ENCODE results near the gene MRPL18.
A peak's percentile ranks its signal among the peaks of the same experiment; 100 is the strongest.
"Not testable (repeated sequence)": the region's sequence is repeated elsewhere in the genome, so short reads cannot be mapped to it uniquely, and the experiment has no call there.

The MRPL18 gene

DNA sequence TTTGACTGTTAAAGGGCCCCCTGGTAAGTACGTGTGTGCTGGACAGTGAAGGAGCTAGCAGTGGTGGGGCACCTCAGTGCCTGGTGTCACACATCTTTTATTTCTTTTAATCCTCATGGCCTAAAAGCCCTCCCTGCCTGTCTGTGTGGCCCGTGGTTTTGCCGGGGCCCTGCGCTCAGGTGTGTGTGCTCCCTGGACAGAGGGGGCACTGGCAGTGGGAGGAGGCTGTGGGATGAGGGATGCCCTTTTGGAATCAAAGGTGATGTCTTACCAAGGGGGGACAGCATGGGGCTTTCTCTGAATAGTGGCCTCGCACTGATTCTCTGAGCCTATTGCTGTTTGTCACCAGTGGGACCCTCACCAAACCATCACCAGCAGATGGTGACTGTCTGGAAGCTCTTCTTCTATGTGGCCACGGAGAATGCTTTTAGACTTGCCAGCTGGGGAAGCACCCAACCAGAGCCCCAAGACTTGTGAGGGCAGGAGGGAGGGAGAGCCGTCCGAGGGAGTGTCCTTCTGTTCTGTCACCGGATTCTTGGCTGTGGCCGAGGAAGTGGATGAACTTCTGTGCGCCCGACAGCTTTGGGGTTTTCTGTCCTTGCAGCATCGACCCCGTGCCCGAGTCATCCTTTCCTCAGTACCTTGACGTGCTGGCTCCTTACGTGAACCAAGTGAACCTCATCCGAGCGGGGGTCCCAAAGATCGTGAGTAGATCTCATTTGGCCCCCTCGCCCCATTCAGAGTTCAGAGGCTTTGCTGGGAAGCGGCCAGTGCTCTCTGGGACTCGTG, 27.9 kb downstream of the MRPL18 start:
- ATAC-seq, result no peak

DNA sequence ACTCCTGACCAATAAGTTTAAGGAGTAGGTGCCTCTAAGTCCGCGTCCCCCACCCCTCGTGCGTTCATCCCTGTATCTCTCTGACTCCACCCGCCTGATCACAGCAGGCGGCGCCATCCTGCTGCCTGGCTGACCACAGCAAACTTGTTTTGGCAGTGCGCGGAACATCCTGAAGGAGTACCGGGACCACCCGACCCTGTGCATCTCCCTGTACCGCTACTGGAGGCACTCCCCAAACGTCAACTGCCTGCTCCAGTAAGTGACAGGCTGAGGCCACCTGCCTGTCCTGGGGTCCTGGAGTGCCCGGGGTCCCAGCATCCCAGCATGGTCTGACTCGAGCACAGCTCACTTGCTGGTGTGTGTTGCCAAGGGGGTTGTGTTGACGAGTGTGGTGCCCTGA, 28.8 kb downstream of the MRPL18 start:
- ATAC-seq, result no peak

DNA sequence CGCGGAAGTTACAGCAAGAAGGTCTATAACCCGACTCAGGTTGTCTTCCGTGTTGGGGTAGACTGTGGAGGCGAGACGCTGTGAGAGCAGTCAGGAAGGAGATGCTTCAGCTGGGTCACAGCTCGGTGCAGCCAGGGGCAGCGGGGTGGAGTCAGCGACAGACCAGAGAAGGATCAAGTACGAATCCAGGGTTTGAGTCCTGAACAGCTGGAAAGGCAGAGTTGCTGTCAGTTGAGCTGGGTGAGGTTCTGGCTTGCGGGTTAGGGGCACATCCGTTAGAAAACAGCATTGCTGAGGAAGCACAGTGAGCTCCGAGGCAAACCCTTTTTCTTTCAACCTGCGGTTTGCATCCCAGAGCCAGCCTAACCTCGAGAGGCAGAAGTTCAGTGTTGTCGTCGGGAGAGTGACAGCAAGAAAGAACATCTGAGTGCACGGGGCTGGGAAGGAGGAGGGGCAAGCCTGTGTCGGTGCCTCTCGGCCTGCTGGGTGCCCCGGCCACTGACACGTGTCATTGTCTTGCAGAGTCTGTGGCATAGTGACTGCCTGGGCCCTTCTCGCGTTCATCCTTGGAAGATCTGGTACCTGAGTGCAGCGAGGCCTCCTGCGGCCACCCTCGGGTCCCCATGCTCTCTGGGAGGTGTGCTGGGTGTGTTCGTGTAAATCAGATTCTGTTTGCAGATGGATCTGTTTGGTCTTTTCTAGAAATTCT, 29.8 kb downstream of the MRPL18 start:
- peak; percentile 60 to 61 for ATAC-seq

DNA sequence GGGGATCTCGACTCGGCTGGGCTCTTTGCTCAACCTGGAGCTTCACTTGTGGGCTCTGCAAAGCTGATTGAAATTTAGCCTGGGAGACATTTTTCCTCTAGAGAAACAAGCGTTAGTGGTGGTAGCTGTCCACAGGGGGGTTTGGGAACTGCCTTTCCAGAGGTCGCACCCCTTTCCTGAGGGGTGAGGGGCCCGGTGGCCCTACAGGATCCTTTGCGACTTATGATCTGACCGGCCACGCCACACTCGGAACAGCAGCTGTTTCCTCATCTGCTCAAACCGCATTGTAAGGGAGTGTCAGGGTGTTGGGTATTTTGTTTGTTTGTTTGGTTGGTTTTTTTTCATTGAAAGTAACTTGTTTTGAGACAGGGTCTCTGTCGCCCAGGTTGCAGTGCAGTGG, 30.9 kb downstream of the MRPL18 start:
- no peak for ATAC-seq

DNA sequence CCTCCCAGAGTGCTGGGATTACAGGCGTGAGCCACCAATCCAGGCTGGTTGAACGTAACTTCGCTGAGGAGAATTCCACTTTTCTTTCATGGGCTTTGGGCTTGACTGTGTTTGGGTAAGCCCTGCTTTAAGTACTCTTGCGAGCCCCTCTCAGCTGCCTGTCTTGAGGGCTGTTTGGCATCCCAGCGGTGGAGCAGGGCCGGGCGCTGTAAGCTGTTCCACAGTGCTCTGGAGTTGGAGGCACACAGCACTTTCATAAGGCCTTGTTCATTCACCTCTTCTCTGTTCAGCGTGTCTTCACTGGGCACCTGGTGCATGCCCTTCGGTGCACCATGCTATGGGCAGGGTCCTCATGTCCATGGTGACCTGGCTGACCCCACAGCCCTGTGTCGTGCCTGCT, 31.5 kb downstream of the MRPL18 start:
- ATAC-seq, result no peak

DNA sequence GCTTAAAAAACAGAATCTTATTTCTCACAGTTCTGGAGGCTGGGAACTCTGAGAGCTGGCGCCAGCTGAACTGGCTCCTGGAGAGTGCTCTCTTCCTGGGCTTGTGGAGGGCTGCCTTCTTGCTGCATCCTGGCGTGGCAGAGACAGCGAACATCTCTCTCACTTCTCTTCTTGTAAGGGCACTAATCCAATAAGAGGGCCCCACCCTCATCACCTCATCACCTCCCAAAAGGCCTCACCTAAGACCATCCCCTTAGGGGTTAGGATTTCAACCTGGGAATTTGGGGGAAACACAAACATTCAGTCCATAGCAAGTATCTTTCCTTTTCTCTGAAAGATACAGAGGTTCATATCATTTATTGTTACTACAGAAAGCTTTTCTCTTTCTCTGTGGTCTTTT, 33.7 kb downstream of the MRPL18 start:
- ATAC-seq, result no peak

DNA sequence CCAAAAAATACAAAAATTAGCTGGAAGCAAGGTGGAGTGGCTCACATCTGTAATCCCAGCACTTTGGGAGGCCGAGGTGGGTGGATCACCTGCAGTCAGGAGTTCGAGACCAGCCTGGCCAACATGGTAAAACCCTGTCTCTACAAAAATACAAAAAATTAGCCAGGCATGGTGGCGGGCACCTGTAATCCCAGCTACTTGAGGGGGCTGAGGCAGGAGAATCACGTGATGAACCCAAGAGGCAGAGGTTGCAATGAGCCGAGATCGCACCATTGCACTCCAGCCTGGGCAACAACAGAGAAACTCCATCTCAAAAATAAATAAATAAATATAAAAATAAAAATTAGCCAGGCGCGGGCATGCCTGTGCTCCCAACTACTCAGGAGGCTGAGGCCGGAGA, 34.4 kb downstream of the MRPL18 start:
- not testable (repeated sequence) for ATAC-seq

DNA sequence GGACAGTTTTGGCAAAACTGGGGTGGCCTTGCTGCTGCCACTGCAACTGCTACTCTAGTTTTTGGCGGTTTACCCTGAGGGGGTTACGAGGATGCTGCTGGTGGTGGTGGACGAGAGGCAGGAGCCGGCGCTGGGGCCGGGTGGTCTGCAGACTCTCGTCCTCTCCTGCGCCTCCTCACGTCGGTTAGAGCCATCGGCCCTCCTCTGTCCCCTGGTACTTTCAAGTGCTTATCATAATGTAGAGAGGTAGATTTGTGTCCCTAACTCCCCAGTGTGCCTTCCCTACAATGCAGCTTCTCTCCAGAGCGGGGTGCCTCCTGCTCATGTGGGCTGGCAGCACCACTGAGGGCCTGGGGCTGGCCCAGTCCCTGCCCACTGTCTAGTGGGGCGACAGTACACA, 35.7 kb downstream of the MRPL18 start:
- no peak for ATAC-seq

DNA sequence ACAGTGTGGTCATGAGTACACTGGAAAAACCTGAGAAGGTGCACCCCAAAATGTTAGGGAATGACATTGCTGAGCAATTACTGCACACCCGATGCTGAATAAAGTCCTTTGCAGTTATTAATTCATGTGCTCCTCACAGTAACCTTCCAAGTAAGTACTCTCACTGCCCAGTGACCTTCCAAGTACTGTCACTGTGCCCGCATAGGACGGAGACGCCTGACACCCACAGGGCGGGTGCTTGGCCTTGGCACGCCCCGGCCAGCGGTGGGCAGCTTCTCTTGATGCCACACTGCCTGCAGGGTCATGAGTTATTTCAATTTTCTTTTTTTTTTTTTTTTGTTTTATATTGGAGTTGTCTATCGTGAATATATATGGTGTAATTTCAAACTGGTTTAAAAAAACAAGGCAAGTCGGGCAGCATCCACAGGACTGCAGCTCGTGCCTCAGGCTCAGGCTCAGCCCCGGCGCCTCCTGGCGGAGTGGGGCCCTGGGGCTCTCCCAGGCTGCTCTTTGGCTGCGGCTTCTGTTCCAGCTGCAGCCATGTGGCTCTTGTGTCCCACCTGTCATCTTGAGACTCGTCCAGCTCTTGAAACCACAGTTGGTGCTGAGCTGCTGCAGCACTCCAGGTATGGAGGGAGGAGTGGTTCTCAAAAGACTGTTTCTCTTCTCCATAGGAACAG, 36.8 kb downstream of the MRPL18 start:
- ATAC-seq, result no peak

DNA sequence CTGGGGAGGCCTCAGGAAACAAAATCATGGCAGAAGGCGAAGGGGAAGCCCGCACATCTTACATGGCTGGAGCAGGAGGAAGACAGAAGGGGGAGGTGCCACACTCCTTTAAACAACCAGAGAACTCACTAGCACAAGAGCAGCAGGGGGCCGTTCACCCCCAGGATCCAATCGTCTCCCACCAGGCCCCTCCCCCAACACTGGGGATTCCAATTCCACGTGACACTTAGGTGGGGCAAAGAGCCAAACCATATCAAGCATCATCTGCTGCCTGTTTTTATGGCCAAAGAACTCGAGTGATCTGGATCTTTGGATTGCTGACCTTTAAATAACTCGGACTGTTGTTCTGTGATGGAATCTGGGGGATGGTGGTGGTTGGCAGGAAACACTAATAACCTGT, 37.8 kb downstream of the MRPL18 start:
- no peak for ATAC-seq

DNA sequence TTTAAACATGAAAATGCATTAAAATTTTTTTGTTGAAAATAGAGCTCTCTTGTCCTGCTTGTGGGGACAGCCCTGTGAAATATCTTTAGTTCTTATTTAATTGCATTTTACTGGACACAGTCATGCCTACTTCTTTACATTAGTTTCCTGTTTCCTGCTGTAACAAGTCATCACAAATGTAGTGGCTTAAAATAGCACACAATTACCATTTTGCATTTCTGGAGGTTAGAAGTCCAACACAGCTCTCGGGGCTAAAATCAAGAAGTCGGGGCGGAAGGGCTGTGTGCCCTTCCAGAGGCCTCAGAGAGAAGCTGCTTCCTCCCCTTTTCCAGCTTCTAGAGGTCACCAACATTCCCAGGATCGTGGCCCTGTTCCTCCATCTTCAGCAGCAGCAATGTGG, 39.3 kb downstream of the MRPL18 start:
- no peak for ATAC-seq

DNA sequence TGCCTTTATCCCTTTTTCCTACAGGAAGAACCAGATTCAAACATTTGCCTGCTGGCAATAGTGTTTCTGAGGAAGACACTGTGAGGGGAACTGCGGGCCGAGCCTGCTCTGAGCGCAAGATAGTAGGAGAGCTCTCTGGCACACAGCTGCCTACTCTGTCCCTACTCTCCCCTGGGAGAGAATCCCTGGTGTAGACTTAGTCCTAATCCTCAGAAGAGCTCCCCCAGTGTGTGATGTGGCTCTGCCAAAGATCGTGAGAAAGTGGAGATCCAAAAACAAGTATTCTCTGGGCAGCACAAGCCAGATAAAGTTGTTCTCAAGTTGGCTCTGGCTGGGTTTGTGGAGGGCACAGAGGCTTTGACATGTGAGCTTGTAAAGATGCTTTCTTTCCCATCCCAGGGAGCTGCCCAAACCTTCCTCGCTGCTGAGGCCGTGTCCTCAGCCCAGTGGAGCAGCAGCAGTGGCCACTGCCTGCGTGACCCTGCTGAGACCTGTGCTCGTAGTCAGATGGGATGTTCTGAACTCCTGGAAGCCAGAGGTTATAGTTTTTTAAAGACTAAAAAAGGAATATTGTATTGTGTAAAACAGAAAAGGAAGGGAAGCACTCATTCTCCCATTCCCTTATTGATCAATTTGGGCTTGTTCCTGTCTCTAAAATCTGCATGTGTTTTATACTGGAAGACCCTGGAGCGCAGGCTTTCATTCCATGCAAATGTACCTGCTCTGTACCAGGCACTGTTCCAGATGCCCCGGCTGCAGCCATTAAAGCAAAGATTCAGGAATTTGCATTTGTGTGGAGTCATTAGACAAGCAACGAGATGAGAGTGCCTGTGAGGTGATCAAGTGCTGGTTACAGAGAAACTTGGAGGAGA, 40.5 kb downstream of the MRPL18 start:
- ATAC-seq, result no peak

DNA sequence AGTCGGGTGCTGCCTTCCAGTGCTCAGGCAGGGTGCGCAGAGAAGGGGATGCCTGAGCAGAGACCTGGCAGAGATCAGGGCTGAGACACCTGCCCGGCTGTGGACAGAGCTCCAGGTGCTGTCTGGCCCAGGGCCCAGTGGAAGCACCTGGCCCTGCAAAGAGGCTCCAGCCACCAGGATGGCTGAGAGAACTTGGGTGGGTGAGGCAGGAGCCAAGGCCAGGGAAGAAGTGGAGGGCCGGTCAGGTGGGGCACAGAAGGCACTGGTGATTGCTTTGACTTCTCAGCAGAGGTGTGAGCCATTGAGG, 41.1 kb downstream of the MRPL18 start:
- ATAC-seq, result no peak

DNA sequence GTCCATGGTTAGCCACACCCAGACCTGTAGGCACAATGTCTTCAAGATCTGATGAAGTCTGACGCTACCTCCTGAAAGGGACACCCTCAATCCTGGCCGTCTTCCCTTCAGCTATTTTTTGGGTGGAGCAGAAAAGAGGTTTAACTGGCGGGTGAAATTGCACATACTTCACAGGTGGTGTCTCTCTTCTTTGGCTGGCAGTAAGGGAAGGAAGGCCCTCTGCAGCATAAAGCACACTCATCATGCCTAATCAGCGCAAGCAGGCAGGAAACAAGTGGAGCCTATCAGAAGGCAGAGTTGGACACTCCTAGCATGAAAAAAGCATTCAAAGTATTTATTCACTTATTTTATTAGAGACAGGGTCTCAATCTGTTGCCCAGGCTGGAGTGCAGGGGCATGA, 42.7 kb downstream of the MRPL18 start:
- ATAC-seq, result no peak

DNA sequence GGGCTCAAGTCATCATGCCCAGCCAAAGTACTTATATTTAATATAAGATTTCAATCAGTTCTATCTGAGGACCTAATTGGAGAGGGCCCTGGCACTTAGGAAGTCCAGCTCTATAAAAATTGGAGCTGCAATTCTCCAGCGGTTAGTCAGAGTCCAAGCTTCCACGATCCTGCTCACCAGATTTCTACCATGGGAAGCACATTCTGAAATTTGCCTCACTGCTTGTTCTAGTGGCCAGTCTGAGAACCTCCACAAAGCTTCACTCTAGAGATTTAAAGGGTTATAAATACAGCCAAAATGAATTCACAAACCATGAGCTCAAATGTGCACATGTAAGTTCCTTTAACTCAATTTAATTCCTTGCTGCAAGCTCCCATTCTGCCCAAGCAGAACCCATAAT, 43.3 kb downstream of the MRPL18 start:
- ATAC-seq, result no peak

DNA sequence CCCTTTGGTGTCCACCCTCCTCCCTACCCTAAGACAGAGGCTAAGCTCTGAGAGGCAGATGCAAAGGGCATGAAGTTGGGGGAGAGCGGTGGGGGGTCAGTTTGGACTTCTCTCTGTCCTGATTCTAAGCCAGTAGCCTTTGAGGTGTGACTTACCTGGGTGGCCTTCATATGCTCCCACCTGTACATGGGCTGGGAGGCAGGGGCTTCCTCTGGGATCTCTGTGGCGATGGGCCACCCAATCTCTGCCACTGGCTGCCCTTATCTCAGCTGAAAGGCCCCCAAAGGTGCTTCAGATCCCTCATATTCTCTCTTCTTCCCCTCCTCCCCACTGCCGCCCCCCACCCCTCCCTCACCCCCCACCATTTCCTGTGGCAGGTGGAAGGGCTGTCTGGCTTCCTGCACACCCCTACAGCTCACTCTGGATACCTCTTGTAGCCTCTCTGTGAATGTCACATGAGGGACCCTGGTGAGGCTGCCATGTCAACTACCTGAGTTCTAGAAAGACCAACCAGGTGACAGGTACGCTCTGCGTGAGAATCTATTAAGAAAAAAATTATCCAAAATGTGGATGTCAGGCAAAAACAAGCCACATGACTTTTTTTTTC, 43.8 kb downstream of the MRPL18 start:
- no peak for ATAC-seq

DNA sequence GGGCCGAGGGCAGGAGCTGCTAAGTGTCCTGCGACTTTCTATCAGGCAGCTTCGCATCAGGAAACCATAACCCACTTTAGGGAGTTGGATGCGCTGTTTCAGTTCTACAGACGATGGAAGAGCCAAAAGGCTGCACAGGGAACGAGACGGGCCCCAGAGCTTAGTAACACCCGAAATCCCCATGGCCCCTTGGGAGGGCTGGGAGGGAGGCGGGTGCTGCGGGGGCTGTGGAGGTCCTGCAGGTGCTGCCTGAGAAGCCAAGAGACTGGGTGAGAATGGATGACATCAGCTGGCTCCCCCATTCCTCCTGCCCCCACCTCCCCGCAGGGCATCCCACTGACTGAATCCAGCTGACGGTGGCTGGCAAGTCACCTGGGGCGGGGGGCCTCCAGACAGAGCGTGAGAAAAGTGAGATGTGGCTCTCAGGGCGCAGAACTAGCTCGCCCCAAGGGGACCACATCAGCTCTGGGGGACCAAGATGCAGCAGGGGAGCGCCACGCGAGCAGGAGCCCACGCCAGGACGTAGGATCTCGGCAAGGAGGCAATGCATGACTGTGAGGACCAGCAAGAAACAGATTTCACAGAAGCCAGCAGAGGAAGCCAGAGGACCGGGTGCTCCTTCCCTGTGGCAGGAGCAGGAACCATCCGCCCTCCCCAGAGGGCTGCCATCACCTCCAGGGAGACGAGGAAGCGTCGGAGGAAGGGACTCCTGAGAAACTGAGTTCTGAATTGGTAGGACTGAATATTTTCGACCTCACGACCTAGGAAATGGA, 46.6 kb downstream of the MRPL18 start:
- no peak for ATAC-seq

DNA sequence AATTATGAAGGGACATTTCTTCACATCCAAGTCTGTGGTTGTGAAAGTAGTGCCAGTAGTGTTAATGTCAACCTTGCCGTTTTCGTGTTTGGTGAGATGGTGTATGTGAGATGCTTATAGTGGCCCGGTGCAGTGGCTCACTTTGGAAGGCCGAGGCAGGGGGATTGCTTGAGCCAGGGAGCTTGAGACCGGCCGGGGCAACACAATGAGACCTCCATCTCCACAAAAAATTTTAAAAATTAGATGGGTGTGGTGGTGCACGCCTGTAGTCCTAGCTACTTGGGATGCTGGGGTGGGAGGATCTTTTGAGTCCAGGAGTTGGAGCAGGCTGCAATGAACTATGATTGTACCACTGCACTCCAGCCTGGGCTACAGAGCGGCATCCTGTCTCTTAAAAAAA, 47.2 kb downstream of the MRPL18 start:
- ATAC-seq, result no peak

DNA sequence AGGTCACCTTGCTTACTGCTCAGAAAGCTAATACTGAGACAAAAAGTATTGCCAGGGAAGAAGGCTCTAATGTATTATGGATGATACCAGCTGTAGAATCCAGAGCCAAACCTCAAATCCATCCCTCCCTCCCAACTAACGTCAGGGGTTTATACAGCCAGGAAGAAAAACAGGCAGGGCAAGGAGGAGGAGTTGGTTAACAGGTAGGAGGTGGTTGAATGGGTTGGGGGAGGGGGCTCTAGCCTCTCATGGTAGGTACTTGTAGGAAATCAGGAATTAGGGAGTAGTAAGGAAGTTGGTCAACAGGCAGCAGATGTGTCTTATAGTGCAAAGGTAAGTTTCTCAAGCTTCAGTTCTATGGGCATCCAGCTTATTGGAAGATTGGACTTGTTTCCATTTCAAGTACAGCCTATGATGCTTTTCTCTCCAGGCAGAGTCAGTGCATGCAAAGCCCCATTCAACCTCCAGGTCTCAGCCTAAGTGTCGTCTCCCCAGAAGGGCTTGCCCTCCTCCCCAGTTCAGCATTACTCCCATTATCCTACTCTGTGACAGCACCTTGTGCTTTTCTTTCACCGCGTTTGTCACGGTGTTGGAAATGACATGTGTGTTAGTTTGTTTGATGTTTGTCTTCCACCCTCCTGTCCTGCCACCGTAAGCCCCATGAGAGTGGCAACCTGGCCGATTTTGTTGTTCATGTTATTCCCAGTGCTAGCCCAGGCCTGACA, 47.9 kb downstream of the MRPL18 start:
- ATAC-seq, result no peak

DNA sequence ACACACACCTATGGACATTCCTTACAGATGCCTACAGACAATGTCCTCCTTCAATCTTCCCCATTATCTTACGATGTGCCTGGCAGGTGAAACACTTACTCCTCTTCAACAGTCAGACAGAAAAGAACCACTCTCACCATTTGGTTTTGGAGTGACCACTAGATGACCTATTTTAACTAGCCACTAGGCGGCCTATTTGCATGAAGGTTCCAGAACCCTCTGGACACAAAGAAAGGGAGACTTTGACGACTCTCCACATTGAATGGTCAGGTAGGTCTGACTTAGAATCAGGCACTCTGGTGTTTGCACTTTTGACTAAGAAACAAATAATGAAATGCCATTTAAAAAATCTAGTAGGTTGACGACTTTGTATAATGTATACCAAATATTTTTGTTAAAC, 51.8 kb downstream of the MRPL18 start:
- ATAC-seq, result no peak
